ENCODE data around the gene ZIC2. TPM values are rescaled to one million over a fixed set of nuclear protein-coding genes. Genes with fewer than 3 reads are reported as not detected.

ZIC2 gene
- total RNA-seq, 1 donor from 2014 or later, result not detected

DNA sequence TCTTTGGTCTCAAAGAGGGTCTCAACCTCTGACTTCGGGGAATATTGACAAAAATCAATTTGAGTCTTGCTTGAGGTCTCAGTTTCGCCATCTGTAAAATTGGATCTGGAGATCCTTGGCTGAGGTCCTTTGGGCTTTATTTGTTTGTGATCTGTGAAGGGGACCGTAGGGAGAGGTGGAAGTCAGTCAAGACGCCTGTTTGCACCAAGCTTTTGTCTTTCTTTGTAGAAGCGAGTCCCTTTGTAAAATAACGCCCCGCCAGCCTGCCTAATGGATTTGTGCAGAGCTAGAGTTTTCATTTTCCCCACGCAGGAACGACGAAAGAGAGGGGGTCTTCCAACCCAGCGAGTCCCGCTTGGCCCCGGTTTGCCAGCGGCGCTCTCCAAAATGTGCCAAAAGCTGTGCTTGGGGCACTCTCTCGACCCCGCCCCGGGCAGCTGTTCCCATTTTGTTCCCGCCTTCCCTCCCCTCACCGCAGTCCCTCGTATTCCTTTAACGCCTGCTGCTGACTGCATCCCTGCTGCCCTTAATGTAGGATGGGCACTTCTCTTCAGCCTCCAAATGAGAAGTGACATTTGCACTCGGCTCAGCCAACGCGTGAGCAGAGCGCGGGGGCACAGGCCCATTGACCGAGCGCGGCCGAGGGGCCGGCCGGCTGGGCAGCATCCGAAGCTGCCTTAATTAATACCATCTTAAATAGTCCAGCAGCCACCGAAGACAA lies 23.0 kb upstream of the ZIC2 start:
- intact Hi-C loops (cut with DNase I), result loop anchor here (5.0 kb wide), 1 partner anchor 34 kb away; no protein-coding TSS in a partner anchor
- no peak for DNase-seq (ENCODE audit: low spot score)

DNA sequence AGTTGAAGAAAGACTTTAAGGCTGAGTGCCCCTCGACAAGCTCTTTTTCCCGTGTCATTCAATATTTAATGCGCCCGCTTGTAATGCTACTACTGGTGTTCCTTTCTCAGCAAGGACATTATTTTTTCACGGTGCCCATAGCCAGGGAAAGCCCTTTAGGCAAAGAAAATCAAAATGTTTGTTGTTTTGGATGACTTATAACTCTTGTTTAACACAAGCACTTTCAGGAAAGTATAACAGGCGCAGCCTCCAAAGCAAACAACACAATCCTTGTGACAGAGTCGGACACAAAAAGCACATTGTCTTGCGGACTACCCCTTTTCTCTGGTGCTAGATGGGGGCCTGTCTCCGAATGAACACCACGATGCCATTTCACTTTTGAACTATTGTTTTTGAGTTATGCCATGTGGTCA lies 22.5 kb upstream of the ZIC2 start:
- no peak for DNase-seq (ENCODE audit: low spot score)
- intact Hi-C loops (cut with DNase I), result loop anchor here (5.0 kb wide), 1 partner anchor 33 kb away; no protein-coding TSS in a partner anchor

DNA sequence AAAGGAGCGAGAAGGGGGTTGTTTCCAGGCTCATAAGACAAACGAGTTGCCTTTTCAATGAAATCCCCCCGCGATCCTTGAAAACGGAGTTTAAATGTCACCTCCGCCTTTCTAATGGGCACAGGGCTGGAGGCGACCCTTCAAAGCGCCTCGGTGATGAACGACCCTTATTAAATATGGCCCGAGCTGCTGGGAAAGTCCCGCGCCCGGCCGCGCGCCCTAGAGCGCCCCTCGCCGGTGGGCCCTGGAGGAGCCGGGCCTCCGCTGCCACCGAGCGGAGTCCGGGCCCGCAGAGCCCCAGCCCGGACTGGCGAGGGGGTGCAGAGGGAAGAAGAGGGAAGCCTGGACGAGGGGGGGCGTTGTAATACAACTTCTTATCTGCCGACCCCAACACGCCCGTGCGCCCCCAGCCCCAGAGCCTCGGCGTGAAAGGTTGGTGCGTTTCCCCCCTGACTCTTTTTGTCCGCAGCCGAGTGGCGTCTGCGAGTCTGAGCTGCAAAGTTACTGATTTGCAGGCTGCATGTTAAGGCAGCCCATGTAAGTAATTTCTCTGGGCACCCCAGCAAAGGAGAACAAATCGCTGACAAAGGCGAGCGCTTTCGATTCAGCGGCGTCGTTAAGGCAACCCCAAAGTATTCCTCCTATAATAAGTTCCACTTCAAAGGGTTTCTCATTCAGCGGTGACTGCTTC lies 21.9 kb upstream of the ZIC2 start:
- DNase-seq (ENCODE audit: low spot score), result no peak
- intact Hi-C loops (cut with DNase I), result loop anchor here (5.0 kb wide), 1 partner anchor 33 kb away; no protein-coding TSS in a partner anchor

DNA sequence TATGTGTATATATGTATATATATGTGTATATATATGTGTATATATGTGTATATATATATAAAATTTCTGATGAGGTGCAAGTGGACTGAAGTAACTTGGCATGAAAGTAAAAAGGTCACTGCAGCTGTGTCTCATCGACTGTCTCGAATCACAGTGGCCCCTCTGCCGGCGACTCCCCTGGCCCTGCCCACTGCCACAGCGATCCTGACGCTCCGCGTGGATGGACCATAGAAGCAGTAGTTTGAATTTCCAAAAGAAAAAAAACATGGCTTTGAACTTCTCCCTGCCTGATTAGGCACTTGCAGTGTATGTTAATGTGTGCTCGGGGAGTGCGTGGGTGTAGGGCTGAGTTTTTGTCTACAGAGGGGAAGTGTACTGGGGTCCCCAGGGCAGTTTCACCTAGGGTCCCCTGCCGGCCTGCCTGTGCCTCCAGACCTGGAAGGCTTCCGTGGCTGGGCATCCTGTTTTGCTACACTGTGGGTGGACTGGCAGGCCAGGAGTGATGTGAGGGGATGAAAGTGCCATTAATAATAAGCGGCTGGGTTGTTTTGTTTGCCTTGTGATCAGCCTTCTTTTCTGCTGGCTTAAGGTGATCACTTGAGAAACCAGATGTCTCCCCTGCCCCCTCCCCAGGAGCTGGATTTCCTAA lies 20.8 kb upstream of the ZIC2 start:
- intact Hi-C loops (cut with DNase I), result no loop called here
- no peak for DNase-seq (ENCODE audit: low spot score)

DNA sequence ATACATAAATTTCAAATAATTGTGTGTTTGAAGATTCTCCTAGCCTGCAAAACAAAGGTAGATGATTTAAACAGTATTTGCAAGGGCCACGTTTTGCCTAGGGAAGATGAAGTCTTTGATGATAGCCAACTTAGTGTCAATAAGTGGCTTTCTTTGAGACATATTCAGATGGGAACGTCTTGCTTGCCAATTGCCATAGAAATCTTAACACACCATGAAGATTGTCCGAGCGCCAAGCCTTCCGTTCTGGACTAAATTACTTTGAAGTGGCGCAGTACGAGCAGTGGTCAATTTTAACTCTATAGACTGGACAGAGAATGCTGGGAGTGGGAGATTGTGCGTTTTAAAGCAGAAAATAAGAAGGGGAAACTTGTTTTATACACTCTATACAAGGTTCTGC lies 19.9 kb upstream of the ZIC2 start:
- no peak for DNase-seq (ENCODE audit: low spot score)
- intact Hi-C loops (cut with DNase I), result no loop called here

DNA sequence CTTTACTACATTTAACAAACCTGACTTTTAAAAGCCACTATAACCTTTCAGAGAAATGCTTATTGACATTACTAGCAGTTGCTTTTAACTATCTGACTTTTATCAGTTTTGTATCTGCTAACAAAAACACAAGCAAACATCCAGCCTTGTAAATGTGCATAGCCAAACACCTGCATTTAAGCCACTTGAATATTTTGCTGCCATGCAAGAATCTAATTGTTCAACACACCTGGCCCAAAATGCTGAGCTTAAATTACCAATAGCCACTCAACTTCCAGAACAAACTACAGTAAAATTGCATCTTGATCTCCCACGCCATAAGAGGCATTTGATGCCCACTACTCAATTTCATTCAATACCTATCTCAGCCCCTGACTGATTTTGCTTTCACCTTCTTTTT lies 19.3 kb upstream of the ZIC2 start:
- intact Hi-C loops (cut with DNase I), result no loop called here
- no peak for DNase-seq (ENCODE audit: low spot score)

DNA sequence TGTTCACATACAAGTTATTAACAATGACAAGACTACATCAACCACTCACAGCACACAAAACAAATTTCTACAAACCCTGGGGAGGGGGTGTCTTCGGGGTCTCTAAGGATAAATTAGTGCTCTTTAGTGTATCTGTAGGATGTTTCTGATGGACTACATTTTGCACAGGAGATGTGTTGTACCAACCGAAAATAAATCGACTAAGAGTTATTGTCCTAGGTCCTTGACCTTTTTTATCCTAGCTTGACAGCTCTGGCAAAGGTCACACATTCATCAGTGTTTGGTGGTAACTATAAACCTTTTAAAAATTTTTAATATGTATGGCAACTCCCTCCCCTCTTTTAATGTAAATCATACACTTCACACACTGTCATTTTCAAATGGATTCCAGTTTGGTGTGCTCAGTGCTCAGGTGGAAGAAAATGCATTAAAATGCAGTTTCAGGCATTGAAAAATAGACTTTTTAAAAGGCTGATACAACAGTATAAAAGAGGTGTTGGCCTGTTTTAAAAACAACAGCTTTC lies 17.7 kb upstream of the ZIC2 start:
- intact Hi-C loops (cut with DNase I), result no loop called here
- DNase-seq (ENCODE audit: low spot score), result no peak

DNA sequence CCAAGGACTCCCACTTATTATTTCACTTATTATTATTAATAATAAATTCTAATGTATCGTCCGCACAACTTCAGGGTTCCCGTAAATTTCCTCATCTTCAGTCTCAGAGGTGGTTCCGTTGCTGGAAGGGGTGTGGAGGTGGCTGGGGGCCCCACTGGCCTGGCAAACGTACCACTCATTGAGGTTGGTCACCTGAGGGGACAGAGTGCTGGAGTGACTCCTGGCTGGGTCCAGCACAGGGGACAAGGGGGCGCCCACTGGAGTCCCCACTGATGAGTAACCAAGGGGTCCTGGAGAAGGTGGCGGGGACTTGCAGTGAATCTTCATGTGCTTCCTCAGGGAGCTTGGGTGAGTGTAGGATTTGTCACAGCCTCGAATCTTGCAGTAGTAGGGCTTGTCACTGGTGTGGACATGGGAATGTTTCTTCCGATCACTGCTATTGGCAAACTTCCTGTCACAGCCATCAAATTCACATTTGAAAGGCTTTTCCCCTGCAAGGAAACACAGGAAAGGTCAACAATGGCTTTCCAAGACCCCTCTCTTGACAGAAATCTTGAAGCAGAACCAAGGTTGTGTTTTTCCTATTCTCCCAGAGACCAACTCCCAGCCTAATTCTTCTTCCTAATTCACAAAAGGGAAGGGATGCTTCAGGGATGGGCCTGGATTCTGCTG lies 16.1 kb upstream of the ZIC2 start:
- DNase-seq (ENCODE audit: low spot score), result no peak
- intact Hi-C loops (cut with DNase I), result no loop called here

DNA sequence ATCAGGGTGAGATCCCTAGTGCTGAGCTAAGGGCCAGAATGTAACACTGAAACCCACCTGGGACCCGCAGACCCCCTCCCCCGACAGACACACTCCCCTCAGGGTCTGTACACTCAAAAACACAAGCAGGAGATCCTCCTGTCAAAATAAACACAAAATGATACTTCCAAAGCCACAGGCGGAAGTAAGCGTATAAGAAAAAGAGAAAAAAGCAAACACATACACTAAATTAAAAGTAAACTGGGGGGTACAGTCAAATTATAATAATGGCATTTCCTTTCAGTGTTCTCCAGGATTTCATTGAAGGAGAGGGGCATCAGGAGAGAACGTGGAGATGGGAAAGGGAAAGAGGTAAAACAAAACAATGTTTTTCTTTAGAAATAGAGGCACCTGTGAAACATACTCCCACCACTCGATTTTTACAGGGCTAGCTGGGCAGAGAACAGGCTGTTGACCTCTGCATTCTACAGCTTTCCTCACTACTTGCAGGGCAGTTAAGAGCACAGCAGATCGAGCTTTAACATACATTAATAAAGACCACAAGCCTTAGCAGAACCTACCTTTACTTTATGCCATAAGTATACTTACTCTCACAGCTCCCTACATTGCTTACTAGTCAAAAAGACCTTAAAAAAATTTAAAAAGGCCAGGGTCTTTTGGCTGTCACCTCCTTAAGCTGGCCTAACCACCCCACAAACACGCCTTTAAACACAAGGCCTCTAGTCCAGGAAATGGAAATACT lies 15.3 kb upstream of the ZIC2 start:
- intact Hi-C loops (cut with DNase I), result no loop called here
- DNase-seq (ENCODE audit: low spot score), result no peak

DNA sequence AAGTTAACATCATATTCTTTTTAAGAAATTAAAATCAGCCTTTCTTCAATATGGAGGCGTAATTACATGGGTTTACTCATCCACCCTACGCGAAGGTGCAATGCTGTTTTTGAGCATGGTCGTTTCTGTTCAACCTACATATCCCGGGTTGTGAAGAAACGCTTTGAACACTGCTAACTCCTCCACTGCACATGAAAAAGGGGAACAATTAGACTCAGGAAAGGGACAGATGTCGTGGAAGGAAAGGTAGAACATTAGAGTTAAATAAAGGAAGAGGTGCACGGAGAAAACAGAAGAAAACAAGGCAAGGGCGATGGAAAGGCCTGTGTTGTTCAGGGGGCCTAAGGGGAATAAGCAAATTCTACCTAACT lies 14.1 kb upstream of the ZIC2 start:
- intact Hi-C loops (cut with DNase I), result no loop called here
- DNase-seq (ENCODE audit: low spot score), result no peak

DNA sequence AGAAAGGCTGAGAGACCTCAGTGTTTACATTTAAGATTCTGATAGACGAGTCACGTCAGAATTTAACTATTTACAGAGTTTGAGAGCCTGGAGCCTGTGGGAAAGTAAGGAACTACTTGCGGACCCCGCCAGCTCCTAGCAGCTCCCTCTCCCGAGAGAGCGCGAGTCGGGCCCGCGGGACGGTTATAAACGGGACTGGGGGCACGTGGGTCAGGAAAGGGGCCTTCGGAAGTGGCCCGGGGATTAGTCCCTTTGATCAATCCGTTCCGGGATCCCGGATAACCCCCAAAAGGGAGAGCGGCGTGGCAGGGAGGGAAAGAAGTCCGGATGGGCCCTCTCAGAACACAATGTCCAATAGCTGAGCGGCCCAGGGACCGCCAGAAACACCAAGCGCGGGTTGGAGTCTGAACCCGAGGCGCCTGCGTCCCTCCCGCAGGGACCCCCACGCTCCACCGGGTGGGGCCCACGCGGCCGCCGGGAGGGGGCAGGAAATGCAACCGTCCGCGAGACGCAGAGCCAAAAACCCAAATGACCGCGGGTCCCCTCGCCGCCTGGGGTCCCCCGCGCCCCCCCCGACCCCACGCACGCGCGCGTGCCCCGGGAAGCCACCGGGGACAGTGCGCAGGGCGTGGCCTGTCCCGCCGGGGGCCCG lies 13.6 kb upstream of the ZIC2 start:
- intact Hi-C loops (cut with DNase I), result no loop called here

DNA sequence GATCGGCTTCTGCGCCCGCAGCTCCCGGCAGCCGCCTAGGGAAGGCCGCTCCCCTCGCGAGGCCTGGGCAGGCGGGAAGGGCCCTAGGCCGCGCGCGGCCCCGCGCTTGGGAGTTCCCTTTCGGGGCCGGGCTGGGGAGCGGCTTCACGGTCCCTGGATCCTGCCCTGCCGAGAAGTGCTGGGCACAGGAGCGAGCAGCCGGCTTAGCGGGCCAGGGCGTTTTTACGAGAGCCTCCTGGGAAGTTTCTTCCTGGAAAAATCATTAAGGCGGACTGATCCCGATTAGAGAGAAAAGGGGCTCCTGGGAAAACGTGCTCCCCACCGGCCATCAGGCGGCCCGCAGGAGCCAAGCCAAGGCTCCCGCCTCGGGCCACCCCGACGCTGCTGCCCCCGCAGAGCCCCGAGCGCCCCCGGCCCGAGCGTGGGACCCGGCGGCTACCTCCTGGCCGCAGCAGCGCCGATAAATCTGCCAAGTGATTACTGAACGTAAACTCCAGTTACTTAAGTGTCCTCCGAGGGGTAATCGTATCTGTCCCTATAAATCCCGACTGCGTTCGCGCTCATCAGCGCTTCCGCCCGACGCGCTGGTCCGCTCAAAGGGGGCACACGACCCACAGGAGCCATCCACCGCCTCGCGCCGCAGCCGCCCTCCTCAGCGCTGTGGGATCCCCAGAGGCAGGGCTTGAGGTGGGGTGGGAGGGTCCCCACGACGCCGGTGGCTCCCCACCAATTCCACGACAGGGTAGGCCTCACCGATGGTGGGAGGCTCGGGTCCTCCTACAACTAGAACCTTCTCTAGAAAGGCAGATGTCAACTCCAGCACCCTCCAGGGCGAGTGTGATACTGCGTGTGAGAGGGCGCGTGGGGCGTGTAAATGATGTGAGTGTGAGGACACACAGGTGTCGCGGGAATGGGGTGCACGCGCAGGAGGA lies 12.8 kb upstream of the ZIC2 start:
- intact Hi-C loops (cut with DNase I), result no loop called here
- DNase-seq (ENCODE audit: low spot score), result no peak

More for the DNA sequence above, 13.6 kb upstream of the ZIC2 start:
- DNase-seq (ENCODE audit: low spot score), result no peak

DNA sequence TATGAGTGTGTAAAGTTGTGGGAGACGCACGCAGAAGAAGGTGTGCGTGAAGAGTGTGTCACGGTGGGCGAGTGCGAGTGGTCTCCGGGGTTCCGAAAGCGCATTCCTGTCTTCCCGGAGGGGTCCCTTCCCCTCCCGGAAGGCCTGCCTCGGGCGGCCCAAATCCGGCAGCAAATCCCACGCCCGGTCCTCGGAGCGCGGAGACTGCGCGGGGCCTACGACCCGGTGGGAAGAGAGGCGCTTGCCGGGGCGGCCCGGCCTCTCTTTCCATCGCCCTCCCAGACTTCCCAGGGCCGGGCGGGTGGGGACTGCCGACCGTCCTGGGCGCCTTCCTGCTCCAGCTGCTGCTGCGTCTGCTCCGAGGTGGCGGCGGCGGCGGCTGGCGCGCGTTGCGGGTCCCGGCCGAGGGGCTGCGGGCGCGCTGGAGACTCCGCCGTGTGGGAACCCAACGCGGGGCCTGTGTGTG lies 12.1 kb upstream of the ZIC2 start:
- DNase-seq (ENCODE audit: low spot score), result no peak
- intact Hi-C loops (cut with DNase I), result no loop called here

DNA sequence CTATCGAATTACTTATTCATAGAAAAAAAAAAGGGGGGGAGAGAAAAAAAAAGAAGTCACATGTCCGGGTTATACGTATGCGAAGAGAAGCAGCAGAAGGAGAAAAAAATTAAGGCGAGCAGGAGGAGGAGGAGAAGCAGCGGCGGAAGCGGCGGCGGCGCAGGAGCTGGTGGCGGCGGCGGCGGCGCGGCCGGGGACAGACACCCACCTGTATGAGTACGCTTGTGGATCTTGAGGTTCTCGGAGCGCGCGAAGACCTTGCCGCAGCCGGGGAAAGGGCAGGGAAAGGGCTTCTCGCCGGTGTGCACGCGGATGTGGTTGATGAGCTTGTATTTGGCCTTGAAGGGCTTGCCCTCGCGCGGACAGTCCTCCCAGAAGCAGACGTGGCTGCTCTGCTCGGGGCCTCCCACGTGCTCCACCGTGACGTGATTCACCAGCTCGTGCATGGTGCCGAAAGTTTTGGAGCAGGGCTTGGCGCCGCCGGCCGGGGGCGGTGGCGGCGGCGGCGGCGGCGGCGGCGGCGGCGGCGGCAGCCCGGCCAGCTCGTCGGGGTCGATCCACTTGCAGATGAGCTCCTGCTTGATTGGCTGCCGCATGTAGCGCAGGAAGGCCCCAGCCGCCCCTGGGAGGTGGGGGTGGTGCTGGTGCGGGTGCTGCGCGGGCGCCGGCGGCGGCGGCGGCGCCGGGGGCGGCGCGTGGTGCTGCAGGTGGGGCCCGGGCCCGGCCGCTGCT lies 11.5 kb upstream of the ZIC2 start:
- no peak for DNase-seq (ENCODE audit: low spot score)
- intact Hi-C loops (cut with DNase I), result no loop called here

DNA sequence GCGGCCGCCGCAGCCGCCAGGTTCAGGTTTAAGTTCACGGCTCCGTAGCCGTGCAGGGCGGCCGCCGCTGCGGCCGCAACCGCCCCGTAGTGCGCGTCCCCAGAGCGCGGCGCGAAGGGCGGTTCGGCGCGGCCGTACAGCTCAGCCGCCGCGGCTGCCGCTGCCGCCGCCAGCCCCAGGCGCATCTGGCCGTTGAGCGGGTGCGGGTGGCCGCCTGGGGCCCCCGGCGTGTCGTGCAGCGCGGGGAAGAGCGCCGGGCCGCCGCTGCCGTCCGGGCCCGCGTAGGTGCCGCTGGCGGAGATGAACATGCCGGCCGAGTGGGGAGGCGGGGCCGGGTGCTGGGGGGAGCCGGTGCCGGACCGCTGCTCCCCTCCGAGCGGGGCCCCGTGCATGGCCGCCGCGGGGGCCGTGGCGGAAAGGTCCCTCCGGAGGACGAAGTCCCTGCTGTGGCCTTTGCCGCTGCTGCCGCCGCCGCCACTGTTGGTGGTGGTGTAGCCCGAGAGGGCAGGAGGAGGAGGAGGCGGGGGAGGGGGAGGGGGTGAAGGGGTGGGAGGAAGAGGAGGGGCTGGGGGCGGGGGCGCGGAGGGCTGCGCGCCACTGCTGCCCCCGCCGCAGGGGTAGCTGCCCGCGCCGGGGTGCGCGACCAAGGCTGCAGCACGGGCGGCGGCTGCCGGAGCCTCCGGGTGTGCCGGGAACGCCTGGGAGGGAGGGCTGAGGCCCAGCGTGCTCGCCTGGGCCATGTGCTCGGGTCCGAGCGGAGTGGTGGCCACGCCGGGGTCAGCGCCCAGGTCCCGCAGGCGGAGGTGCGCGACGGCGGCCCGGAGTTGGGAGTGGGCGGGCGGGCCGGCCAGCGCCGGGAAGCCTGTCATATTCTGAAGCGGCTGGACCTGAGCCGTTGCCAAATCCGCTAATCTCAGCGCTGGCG lies 10.7 kb upstream of the ZIC2 start:
- DNase-seq (ENCODE audit: low spot score), result no peak
- intact Hi-C loops (cut with DNase I), result no loop called here

DNA sequence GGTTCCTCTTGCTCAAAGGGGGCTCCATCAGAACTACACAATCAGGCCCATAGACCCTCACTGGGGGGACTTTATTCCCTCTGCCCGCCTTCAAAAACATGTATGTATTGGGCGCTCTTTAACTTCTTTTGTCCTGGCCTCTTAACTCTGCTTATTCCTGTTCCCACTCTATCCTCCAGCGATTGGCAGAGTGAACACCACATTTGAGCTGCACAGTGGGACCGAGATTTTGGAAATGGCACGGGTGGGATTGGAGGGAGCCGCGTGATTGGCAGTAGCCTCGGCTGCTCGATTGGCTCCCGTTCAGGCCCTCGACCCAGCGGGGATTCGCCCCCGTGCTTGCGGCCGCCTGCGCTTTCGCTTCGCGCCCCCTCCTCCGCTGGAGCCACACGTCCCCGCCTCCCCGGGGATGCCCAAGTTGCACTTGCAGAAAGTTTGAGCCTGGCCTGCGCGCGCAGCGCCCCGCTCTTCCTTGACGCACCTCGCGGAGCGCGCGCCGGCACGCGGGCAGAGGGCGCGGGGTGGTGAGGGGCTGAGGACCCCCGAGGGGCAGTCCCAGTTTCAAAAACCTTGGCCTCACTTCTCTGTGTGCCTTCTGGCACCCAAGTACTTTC lies 9.9 kb upstream of the ZIC2 start, which contains the start of gene ZIC5:
Gene ZIC5 (minus strand): TSS at position 192 of the 614 bp plus-strand sequence. CDS start 164 bp downstream, at position 28.
- no peak for DNase-seq (ENCODE audit: low spot score)
- intact Hi-C loops (cut with DNase I), result no loop called here

Measured in cardiac septum (tissue), 1 donor.